HG02938 (cell line): ENCODE results near the gene ARL4C.
A peak's percentile ranks its signal among the peaks of the same experiment; 100 is the strongest.

Experiments
- ATAC-seq: cut with Tn5 transposase; IDR thresholded peaks from one replicate; pipeline ENCODE4 v1.9.1; 2021; ENCODE audit warnings: mild to moderate bottlenecking, moderate library complexity; ENCODE audit not compliant: unreplicated experiment

Gene ARL4C

GRCh38 chr2:234448506-234449184 is 48.2 kb downstream of the ARL4C start:
- ATAC-seq: no peak

DNA sequence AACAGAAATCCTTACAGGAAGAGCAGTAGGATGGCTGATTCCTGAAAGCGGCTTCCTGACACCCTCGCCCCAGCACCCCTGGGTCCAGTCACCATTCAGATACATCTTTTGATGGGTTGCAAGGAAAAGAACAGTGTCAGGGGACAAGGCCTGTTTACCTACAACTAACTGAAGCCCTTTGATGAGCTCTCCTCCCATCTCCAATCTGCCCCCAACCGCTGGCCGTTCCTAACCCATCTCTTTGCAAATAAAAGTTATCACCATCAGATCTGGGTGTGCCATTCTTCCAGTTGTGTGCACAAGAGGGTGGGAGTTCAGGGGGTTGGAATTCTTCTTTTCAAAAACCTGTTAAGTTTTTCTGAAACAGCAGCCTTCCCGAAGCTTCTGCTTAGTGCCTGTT is 48.9 kb downstream of the ARL4C start:
- no peak for ATAC-seq

DNA sequence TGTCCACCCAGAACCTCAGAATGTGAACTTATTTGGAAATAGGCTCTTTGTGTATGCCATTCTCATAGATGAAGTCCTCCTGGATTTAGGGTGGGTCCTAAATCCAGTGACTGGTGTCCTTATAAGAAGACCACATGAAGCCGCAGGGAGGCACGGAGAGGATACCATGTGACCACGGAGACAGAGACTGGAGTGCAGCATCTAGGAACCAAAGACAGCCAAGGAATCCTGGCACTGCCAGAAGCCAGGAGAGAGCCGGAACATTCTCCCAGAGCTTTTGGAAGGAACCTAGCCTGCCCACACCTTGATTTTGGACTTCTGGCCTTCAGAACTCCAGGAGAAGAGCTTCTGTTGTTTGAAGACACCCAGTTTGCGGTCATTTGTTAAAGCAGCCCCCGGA is 49.7 kb downstream of the ARL4C start:
- no peak for ATAC-seq

DNA sequence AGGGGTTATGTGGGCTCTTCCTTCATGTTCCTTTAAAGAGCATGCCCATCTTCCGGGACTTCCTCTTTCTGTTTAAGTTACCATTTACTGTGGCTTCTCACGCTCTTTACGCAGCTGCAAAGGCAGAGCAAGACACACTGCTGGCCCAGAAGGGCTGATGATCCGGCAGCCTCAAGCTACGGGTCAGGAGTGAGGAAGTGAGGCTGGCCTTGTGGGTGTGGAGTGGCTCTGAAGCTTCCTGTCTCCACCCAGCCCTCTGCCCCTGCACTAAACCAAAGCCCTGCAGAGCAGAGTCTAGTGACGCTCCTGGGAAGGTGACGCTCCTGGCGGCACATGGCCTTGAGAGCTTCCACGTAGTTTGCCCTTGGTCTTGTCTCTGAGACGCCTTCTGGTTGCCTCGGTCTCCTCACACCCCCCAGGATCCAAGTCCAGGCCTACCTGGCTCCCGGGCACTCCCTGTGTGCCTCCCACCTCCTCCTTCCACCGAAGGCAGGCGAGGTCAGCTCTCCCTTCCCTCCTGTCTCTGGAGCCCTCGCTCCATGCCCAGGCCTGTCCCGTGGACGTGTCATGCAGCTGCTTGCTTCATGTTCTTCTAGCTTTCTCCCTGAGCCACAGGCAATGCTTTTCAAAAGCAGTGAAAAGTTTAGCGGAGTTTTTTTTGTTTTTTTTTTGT is 50.3 kb downstream of the ARL4C start:
- ATAC-seq: peak; percentile 87

- no peak for ATAC-seq
Measured at GRCh38 chr2:234444893-234445292, 52.0 kb downstream of the ARL4C start.

DNA sequence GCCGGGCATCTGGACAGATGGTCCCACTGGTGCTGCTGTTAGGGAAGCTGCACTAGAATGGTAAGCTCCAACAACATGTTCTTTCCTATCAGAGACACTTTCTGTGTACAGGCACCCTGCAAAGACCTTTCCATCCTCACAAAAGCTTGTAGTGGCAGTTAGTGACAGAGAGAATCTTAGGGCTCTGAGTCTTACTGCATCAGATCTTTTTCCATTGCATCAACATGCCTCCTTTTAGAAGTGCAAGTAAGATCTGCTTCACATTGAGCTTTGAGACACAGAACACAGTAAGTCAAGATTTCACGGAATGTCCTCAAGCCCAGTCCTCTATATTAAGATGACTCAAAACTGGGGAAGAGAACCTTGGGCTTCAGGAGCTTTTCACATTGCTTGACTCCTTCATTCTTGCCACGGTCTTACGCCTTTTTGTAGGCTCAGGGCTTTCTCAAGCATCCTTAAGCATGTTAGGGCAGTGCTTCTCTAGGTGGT is 52.6 kb downstream of the ARL4C start:
- no peak for ATAC-seq
